Measurements from ENCODE around the gene HLTF. TPM values are rescaled to one million over a fixed set of nuclear protein-coding genes. Genes with fewer than 3 reads are reported as not detected.

The HLTF gene
- 110 TPM for total RNA-seq

DNA sequence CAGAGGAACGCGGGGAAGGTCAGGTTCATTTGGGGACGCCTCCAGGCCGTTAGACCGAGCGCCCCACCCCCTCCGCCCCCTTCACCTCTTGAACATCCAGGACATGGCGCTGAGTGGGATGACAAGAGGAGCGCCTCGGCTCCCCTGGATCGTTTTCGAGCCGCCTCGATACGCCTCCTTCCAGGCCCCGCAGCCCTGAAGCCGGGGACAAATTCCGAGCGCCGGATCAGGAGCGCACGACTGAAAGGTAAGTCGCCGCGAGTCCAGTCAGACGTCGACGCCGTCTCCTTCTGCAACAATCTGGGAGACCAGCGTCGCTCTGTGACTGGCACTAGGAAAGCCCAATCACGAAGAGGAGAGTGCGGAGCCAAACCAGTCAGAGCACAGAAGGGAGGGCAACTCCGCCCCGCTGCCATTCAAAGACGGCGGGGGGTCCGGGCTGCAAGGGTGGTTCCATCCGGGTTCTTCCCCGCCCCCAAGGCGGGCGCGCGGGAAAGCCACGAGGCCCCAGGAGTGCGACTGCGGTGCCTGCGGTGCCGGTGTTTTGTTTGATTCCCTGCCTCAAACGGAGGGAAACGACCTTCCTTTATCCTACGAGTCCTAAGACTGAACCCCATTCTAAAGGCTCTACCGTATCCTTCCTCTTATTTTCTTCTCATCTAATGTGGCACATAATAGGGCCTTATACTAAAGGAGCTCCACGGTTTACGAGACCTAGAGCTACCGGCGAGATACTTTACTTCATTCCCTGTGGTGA is at the start of gene HLTF:
Gene HLTF, minus strand, starts transcription at position 302 of the 757 bp plus-strand sequence. Its CDS starts 197 bp downstream, at position 105.

DNA sequence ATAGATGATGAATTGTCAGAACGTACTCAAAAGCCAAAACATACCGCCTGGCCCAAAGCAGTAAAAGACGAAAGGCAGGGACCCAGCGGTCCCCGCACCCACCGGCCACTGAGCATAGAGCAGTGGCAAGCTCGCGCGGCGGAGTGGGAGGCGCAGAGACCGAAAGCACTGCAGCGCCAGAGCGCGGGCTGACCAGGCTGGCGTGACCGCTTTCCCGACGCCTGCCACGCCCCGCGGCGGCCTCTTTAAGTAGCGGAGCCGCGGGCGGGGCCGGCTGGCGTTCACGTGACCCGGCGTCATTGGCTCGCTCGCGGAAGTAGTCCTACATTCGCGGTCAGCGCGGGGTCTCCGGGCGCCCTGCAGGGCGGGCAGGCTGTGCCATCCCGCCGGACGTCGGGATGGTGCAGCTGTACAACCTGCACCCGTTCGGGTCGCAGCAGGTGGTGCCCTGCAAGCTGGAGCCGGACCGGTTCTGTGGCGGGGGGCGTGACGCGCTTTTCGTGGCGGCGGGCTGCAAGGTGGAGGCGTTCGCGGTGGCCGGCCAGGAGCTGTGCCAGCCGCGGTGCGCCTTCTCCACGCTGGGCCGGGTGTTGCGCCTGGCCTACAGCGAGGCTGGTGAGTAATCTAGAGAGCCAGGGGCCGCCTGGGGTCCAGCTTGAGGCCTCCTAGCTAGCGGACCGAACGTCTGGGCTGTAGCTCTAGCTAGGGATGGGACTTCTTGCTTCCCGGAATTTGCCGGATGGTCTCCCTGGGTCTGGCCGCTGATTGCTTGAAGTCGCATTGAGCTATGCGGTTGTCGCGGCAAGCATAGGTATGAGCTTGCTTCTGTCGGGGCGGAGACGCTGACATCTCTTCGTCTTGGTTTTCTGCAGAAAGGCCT is 43.2 kb upstream of the HLTF start, which contains the start of gene HPS3:
Gene HPS3, plus strand, starts transcription at position 313 of the 880 bp plus-strand sequence. Its CDS starts 86 bp downstream, at position 399.

GRCh38 chr3:148991219-148992026 is 94.9 kb downstream of the HLTF start, which contains the start of gene GYG1:
Gene GYG1 (plus strand): TSS chr3:148991540. CDS start chr3:148991641, 101 bp downstream.

Other genes with a start within 250 kb of the HLTF start
- gene CPA3, start 221.2 kb downstream of the HLTF start, total RNA-seq: 8.6 TPM
- 19.4 TPM for gene GYG1, start 95.0 kb downstream of the HLTF start, total RNA-seq
- 40.0 TPM for gene HPS3, start 43.1 kb upstream of the HLTF start, total RNA-seq
- gene CP, start 135.3 kb upstream of the HLTF start, total RNA-seq: 47.8 TPM
- 13.9 TPM for gene TM4SF18, start 247.1 kb upstream of the HLTF start, total RNA-seq

All from camera-type eye (tissue), 1 donor.